Astrocyte (in vitro differentiated cells and primary cell): ENCODE results near the gene TBX2.

Source experiments
- CTCF ChIP-seq: IDR thresholded peaks from 2 replicates; pipeline ENCODE4 v1.5.1; 2011; ENCODE audit warnings: low read depth, mild to moderate bottlenecking, inconsistent platforms, low read length, moderate library complexity; ENCODE audit not compliant: insufficient read depth
- EZH2 ChIP-seq: IDR thresholded peaks from 2 replicates; pipeline ENCODE4 v1.6.1; 2012; ENCODE audit warnings: mild to moderate bottlenecking, low read length, inconsistent platforms; ENCODE audit not compliant: insufficient read depth

GRCh38 chr17:61418449-61418848, 18.8 kb downstream of the TBX2 start:
- TF ChIP-seq CTCF (no peak), EZH2 (no peak)
